ENCODE measurements around the gene KCNH1. TPM values are rescaled to one million over a fixed set of nuclear protein-coding genes. Genes with fewer than 3 reads are reported as not detected.

The KCNH1 gene
- total RNA-seq, 2 donors from 2014 or later, result 0.21 TPM; not detected in 1

GRCh38 chr1:210747890-210748289 is 386.1 kb downstream of the KCNH1 start:
- Histone ChIP-seq H3K36me3 (no peaks in the 10 kb centered on the region), H3K4me1 (ENCODE audit: control insufficient read depth in 1 of 2, low read depth in 2 of 2) (no peaks in the 10 kb centered on the region), H3K4me3 (no peak overlapping the region), H3K27me3 (replicated peaks; ENCODE audit: insufficient read depth) (no peaks in the 10 kb centered on the region), H3K27ac (no peak overlapping the region), H3K9me3 (no peaks in the 10 kb centered on the region)
- TF ChIP-seq CTCF (IDR thresholded peaks at IDR 0.05), result no peak
- ATAC-seq (ENCODE audit: insufficient number of reproducible peaks, low FRiP score, low read depth) (no peak), DNase-seq (ENCODE audit: low spot score) (no peak)

- no peak for TF ChIP-seq CTCF (IDR thresholded peaks at IDR 0.05)
- no peaks in the 10 kb centered on the region for H3K4me1 ChIP-seq (ENCODE audit: control insufficient read depth in 1 of 2, low read depth in 2 of 2)
- no peak for ATAC-seq (ENCODE audit: insufficient number of reproducible peaks, low FRiP score, low read depth)
- no peak overlapping the region for H3K4me3 ChIP-seq
- DNase-seq (ENCODE audit: low spot score), result no peak
- H3K9me3 ChIP-seq, result no peaks in the 10 kb centered on the region
- no peaks in the 10 kb centered on the region for H3K36me3 ChIP-seq
- H3K27ac ChIP-seq, result no peak overlapping the region
- no peaks in the 10 kb centered on the region for H3K27me3 ChIP-seq (replicated peaks; ENCODE audit: insufficient read depth)
Measured at GRCh38 chr1:210747112-210747511, 386.8 kb downstream of the KCNH1 start.

GRCh38 chr1:210746024-210746731 is 387.8 kb downstream of the KCNH1 start:
- TF ChIP-seq CTCF (IDR thresholded peaks at IDR 0.05), result no peak
- no peak for ATAC-seq (ENCODE audit: insufficient number of reproducible peaks, low FRiP score, low read depth)
- no peak for DNase-seq (ENCODE audit: low spot score)
- Histone ChIP-seq H3K27ac (no peak overlapping the region), H3K27me3 (replicated peaks; ENCODE audit: insufficient read depth) (no peaks in the 10 kb centered on the region), H3K36me3 (no peaks in the 10 kb centered on the region), H3K4me3 (no peak overlapping the region), H3K4me1 (ENCODE audit: control insufficient read depth in 1 of 2, low read depth in 2 of 2) (no peaks in the 10 kb centered on the region), H3K9me3 (no peaks in the 10 kb centered on the region)

GRCh38 chr1:210743038-210743437 is 390.9 kb downstream of the KCNH1 start:
- H3K4me3 ChIP-seq, result no peak overlapping the region
- TF ChIP-seq CTCF (IDR thresholded peaks at IDR 0.05), result no peak
- ATAC-seq (ENCODE audit: insufficient number of reproducible peaks, low FRiP score, low read depth), result no peak
- H3K27me3 ChIP-seq (replicated peaks; ENCODE audit: insufficient read depth), result no peaks in the 10 kb centered on the region
- no peaks in the 10 kb centered on the region for H3K36me3 ChIP-seq
- no peak overlapping the region for H3K27ac ChIP-seq
- no peaks in the 10 kb centered on the region for H3K9me3 ChIP-seq
- H3K4me1 ChIP-seq (ENCODE audit: control insufficient read depth in 1 of 2, low read depth in 2 of 2), result no peaks in the 10 kb centered on the region
- no peak for DNase-seq (ENCODE audit: low spot score)

GRCh38 chr1:210741564-210741963 is 392.4 kb downstream of the KCNH1 start:
- Histone ChIP-seq H3K4me3 (no peak overlapping the region), H3K9me3 (no peaks in the 10 kb centered on the region), H3K4me1 (ENCODE audit: control insufficient read depth in 1 of 2, low read depth in 2 of 2) (no peaks in the 10 kb centered on the region), H3K27me3 (replicated peaks; ENCODE audit: insufficient read depth) (no peaks in the 10 kb centered on the region), H3K27ac (no peak overlapping the region), H3K36me3 (no peaks in the 10 kb centered on the region)
- TF ChIP-seq CTCF (IDR thresholded peaks at IDR 0.05), result no peak
- DNase-seq (ENCODE audit: low spot score) (no peak), ATAC-seq (ENCODE audit: insufficient number of reproducible peaks, low FRiP score, low read depth) (no peak)

Measured in thoracic aorta (tissue), 2 donors.